K562 (cell line): ENCODE results near the gene ACER2. TPM values are rescaled to one million over a fixed set of nuclear protein-coding genes. Genes with fewer than 3 reads are reported as not detected.

Experiments
- ATAC-seq: fragments of 200-7000 bp; cut with Tn5 transposase; 3 replicates; pipeline ENCODE4 v1.9.1; 2020; ENCODE audit warnings: moderate library complexity
- BruUV-seq: library from RNA; stranded (reverse); fragments of 400-500 nt; replicated peaks from 2 replicates; lab custom pipeline; 2021; lab: Mats Ljungman, UMichigan
- CTCF ChIA-PET: fragments of 300-600 bp; formaldehyde crosslinking; extraction: SDS; loops from one replicate; lab custom pipeline; 2021; ENCODE audit warnings: low intra/inter-chr PET ratio; lab: Yijun Ruan, JAX
- POLR2A ChIA-PET: fragments of 300-600, 350-650 bp; sonication (Branson Sonifier 250); formaldehyde crosslinking; extraction: SDS; loops from one replicate; lab custom pipeline; 2021; ENCODE audit warnings: antibody characterized with exemption, inconsistent platforms; lab: Yijun Ruan, JAX
- DNase-seq, 4 experiments: peaks; one replicate each; pipeline versions ENCODE4 v3.0.0 to v3.0.0-alpha.2; 2011 to 2018; ENCODE audit warnings: low spot score in 3 of 4, mixed read lengths in 3 of 4; ENCODE audit errors: extremely low read depth in 1 of 4
- FAIRE-seq: peaks from 2 replicates; lab custom pipeline; 2011; peaks lifted over from hg19 to GRCh38; lab: Jason Lieb, UNC
- H2AFZ ChIP-seq: 2 replicates; pipeline ENCODE4 v1.6.0; 2011; ENCODE audit warnings: low read depth, low read length, control low read depth, inconsistent platforms
- H3K27ac ChIP-seq: fragments of 200-600 bp; 3 replicates; pipeline ENCODE4 v1.8.0; 2011; ENCODE audit warnings: low read depth, mild to moderate bottlenecking, control low read depth, inconsistent platforms, low read length, moderate library complexity, mixed read lengths; ENCODE audit errors: extremely low read depth
- H3K27me3 ChIP-seq, 2 experiments: fragments of 300-600 bp in 1 of 2; 2 replicates in 1 of 2; 3 replicates in 1 of 2; pipeline versions ENCODE4 v1.6.0 to v1.8.0; 2011; ENCODE audit warnings: inconsistent platforms in 2 of 2, low read length in 2 of 2, mild to moderate bottlenecking in 1 of 2, mixed read lengths in 1 of 2, moderate library complexity in 1 of 2; ENCODE audit not compliant: control insufficient read depth in 2 of 2, insufficient read depth in 2 of 2
- H3K36me3 ChIP-seq: fragments of 300-600 bp; 3 replicates; pipeline ENCODE4 v1.8.0; 2011; ENCODE audit warnings: mild to moderate bottlenecking, low read length, inconsistent platforms; ENCODE audit not compliant: control insufficient read depth, insufficient read depth
- H3K4me1 ChIP-seq, 2 experiments: fragments of 200-600 bp in 1 of 2; replicated peaks in 1 of 2; 2 replicates in 1 of 2; 3 replicates in 1 of 2; pipeline versions ENCODE4 v1.5.1 to v1.8.0; 2011; ENCODE audit warnings: inconsistent platforms in 2 of 2, low read length in 2 of 2, mild to moderate bottlenecking in 1 of 2, mixed read lengths in 1 of 2, moderate library complexity in 1 of 2; ENCODE audit not compliant: control insufficient read depth in 2 of 2, insufficient read depth in 2 of 2
- H3K4me2 ChIP-seq: 2 replicates; pipeline ENCODE4 v1.6.1; 2011; ENCODE audit warnings: low read length, control low read depth, inconsistent platforms, mixed read lengths; ENCODE audit not compliant: insufficient read depth
- H3K4me3 ChIP-seq: fragments of 200-600 bp; sonication (generic), shearing (Covaris generic); 2 replicates; pipeline ENCODE4 v1.5.1; 2016; ENCODE audit warnings: control low read depth, inconsistent platforms
- H3K79me2 ChIP-seq: fragments of 200-600 bp; 3 replicates; pipeline ENCODE4 v1.8.0; 2011; ENCODE audit warnings: low read length, inconsistent platforms; ENCODE audit not compliant: control insufficient read depth, insufficient read depth
- H3K9ac ChIP-seq, 2 experiments: 2 replicates each; pipeline versions ENCODE4 v1.6.0 to v1.6.1; 2011; ENCODE audit warnings: low read depth in 2 of 2, low read length in 2 of 2, control low read depth in 1 of 2, inconsistent platforms in 1 of 2, mild to moderate bottlenecking in 1 of 2, mixed read lengths in 1 of 2; ENCODE audit not compliant: insufficient read depth in 1 of 2
- H3K9me1 ChIP-seq: one replicate; pipeline ENCODE4 v1.6.0; 2011; ENCODE audit warnings: inconsistent platforms, mild to moderate bottlenecking, low read length, moderate library complexity; ENCODE audit not compliant: control insufficient read depth, insufficient read depth
- H3K9me3 ChIP-seq: replicated peaks from 2 replicates; pipeline ENCODE4 v1.5.1; 2011; ENCODE audit warnings: low read depth, low read length, inconsistent platforms; ENCODE audit not compliant: control insufficient read depth, insufficient read depth
- H4K20me1 ChIP-seq: replicated peaks from 2 replicates; pipeline ENCODE4 v1.6.1; 2011; ENCODE audit warnings: low read length, inconsistent platforms, mixed read lengths; ENCODE audit not compliant: control insufficient read depth, insufficient read depth
- C11orf30 ChIP-seq: fragments of 450-650 bp; IDR thresholded peaks from 2 replicates; pipeline ENCODE4 v1.6.1; 2016; ENCODE audit warnings: low read depth, mild to moderate bottlenecking
- CBX8 ChIP-seq: fragments of 200-600 bp; sonication (generic); IDR thresholded peaks from 2 replicates; pipeline ENCODE4 v1.6.1; 2012; ENCODE audit warnings: borderline replicate concordance, mixed run types, low read depth, mild to moderate bottlenecking, moderate library complexity, mixed read lengths, low read length, control low read depth, inconsistent platforms; ENCODE audit not compliant: poor library complexity, severe bottlenecking; ENCODE audit errors: extremely low read depth
- CREB5 ChIP-seq: fragments of 250-450 bp; sonication (Bioruptor Pico); IDR thresholded peaks from 2 replicates; pipeline ENCODE4 v1.5.0; 2020; ENCODE audit warnings: mild to moderate bottlenecking
- DACH1 ChIP-seq: fragments of 450-650 bp; IDR thresholded peaks from 2 replicates; pipeline ENCODE4 v1.6.1; 2018; ENCODE audit not compliant: partially characterized antibody
- DNMT1 ChIP-seq: fragments of 450-650 bp; IDR thresholded peaks from 2 replicates; pipeline ENCODE4 v1.6.1; 2016; ENCODE audit warnings: antibody characterized with exemption, mild to moderate bottlenecking
- GTF2F1 ChIP-seq: IDR thresholded peaks from 2 replicates; pipeline ENCODE4 v1.6.1; 2011; ENCODE audit warnings: low read depth, low read length, improper control_type of control experiment
- HDAC8 ChIP-seq: fragments of 450-650 bp; IDR thresholded peaks from 2 replicates; pipeline ENCODE4 v1.6.1; 2016; ENCODE audit warnings: mild to moderate bottlenecking, missing genetic modification characterization, moderate library complexity, missing compliant biosample characterization
- IFI16 ChIP-seq: fragments of 250-450 bp; sonication (Bioruptor Pico); IDR thresholded peaks from 2 replicates; pipeline ENCODE4 v2.1.2; 2022; ENCODE audit warnings: mild to moderate bottlenecking, inconsistent platforms
- MAFG ChIP-seq: fragments of 450-650 bp; conservative IDR thresholded peaks from 2 replicates; pipeline ENCODE4 v1.6.1; 2016; ENCODE audit warnings: missing genetic modification characterization, missing compliant biosample characterization
- PCBP1 ChIP-seq: fragments of 200-400 bp; formaldehyde crosslinking; IDR thresholded peaks from 2 replicates; pipeline ENCODE4 v1.6.1; 2018; ENCODE audit warnings: mild to moderate bottlenecking, low read depth, low read length; ENCODE audit not compliant: poor library complexity, severe bottlenecking
- SLC30A9 ChIP-seq: fragments of 250-450 bp; sonication (Bioruptor Pico); IDR thresholded peaks from 2 replicates; pipeline ENCODE4 v1.8.0; 2022; ENCODE audit warnings: mild to moderate bottlenecking, moderate library complexity
- ZFX ChIP-seq: sonication (generic); formaldehyde crosslinking; IDR thresholded peaks from 2 replicates; pipeline ENCODE4 v1.8.0; 2022; ENCODE audit warnings: mild to moderate bottlenecking, missing genetic modification reagents, moderate library complexity
- ZKSCAN3 ChIP-seq: fragments of 250-450 bp; sonication (Bioruptor Pico); IDR thresholded peaks from 2 replicates; pipeline ENCODE4 v1.4.0; 2020
- ZNF316 ChIP-seq: fragments of 450-650 bp; IDR thresholded peaks from 2 replicates; pipeline ENCODE4 v1.6.1; 2016
- ZNF347 ChIP-seq: fragments of 450-650 bp; formaldehyde crosslinking; IDR thresholded peaks from 2 replicates; pipeline ENCODE4 v1.4.0; 2020; ENCODE audit warnings: low read depth, mild to moderate bottlenecking, moderate library complexity
- ZNF780A ChIP-seq: fragments of 250-450 bp; sonication (Bioruptor Pico); IDR thresholded peaks from 2 replicates; pipeline ENCODE4 v1.5.0; 2021; ENCODE audit warnings: mild to moderate bottlenecking
- WGBS: fragments of 100-300 bp; shearing (Covaris generic); methylation state at CpG from one replicate; pipeline ENCODE4 v1.1.6; 2016; ENCODE audit warnings: low coverage, mixed read lengths; ENCODE audit not compliant: insufficient coverage; ENCODE audit errors: missing lambda C conversion rate; 5-methylcytosine and 5-hydroxymethylcytosine counted together
- in situ Hi-C: fragments of 300-500 bp; cut with MboI; formaldehyde crosslinking; loops from 4 replicates; pipeline ENCODE4 v1.15.0; 2018; ENCODE audit warnings: inconsistent platforms, mixed read lengths
- intact Hi-C: fragments of 100-400 bp; cut with micrococcal nuclease; formaldehyde crosslinking; loops from 2 replicates; pipeline ENCODE4 v1.14.2; 2022
- polyA plus RNA-seq, 8 experiments: library from polyadenylated mRNA; depleted of rRNA in 4 of 8; stranded (reverse) in 5 of 8; unstranded in 3 of 8; fragments of >200 nt; fragmentation: Nextera tagmentation in 2 of 8; fragmentation: Illumina TruSeq in 1 of 8; extraction: Ambion mirVana in 2 of 8; extraction: Trizol in 1 of 8; gene quantifications; 2 replicates each; pipeline versions ENCODE4 v1.2.1 to v1.2.3, GENCODE V29; 2011 to 2014; ENCODE audit warnings: inconsistent platforms in 1 of 8, missing spikeins in 1 of 8
- total RNA-seq, 7 experiments: library from RNA; depleted of rRNA in 6 of 7; stranded (reverse); fragments of >200 nt in 6 of 7; fragmentation: Illumina TruSeq in 2 of 7; extraction: Trizol in 2 of 7; gene quantifications; 2 replicates each; pipeline versions ENCODE4 v1.2.1 to v1.2.3, GENCODE V29; 2011 to 2021; ENCODE audit warnings: low replicate concordance in 1 of 7

The ACER2 gene
- total and polyA plus RNA-seq, 9 of the 15 experiments (the other 6 are each of a cell fraction or from before 2014, with no cell fraction given) = 0.17 to 4.6 (median 3.0) TPM

- Histone ChIP-seq H3K4me3 (no peak overlapping the region), H3K4me2 (no peak overlapping the region), H4K20me1 (no peaks in the 10 kb centered on the region), H3K9ac (no peak overlapping the region), H3K27ac (no peak overlapping the region), H3K79me2 (no peaks in the 10 kb centered on the region), H3K36me3 (no peaks in the 10 kb centered on the region; the same call in 2 of the 3 replicates), H3K9me3 (no peaks in the 10 kb centered on the region), H3K27me3 (no peaks in the 10 kb centered on the region), H2AFZ (no peak overlapping the region), H3K4me1 (no peaks in the 10 kb centered on the region), H3K9me1 (no peaks in the 10 kb centered on the region)
- TF ChIP-seq C11orf30 = peak; percentile 33; the same call in 1 of the 2 replicates
- peak; percentile 68 for TF ChIP-seq ZNF316
- no peak for TF ChIP-seq DNMT1
- TF ChIP-seq GTF2F1 = no peak
- peak; percentile 35; the same call in 1 of the 2 replicates for TF ChIP-seq MAFG (tag)
- DNase-seq (no peak), FAIRE-seq (no peak), ATAC-seq (no peak)
- CTCF ChIA-PET = no interaction called here
- POLR2A ChIA-PET = interaction anchor here (0.7 kb wide), 1 partner anchor 16 kb away, joined by 3 read pairs; no protein-coding TSS in a partner anchor
- 43% methylated on average over 4 of the region's 5 CpGs for WGBS
- BruUV-seq = no TSS peak
- in situ Hi-C loops (no loop called here), intact Hi-C loops (no loop called here)
Observed at GRCh38 chr9:19440823-19441580, 32.2 kb downstream of the ACER2 start.

GRCh38 chr9:19441730-19442129, 32.9 kb downstream of the ACER2 start:
- ATAC-seq = no peak
- no peaks in the 10 kb centered on the region for H3K79me2 ChIP-seq
- H3K9me3 ChIP-seq = no peaks in the 10 kb centered on the region
- POLR2A ChIA-PET = no interaction called here
- H3K27ac ChIP-seq = no peak overlapping the region
- no peaks in the 10 kb centered on the region for H4K20me1 ChIP-seq
- H3K9ac ChIP-seq = no peak overlapping the region
- 50% methylated on average over 4 of the region's 4 CpGs for WGBS
- no peaks in the 10 kb centered on the region for H3K9me1 ChIP-seq
- no peaks in the 10 kb centered on the region; the same call in 2 of the 3 replicates for H3K36me3 ChIP-seq
- no peak overlapping the region for H3K4me2 ChIP-seq
- H2AFZ ChIP-seq = no peak overlapping the region
- FAIRE-seq = no peak
- no TSS peak for BruUV-seq
- CTCF ChIA-PET = no interaction called here
- H3K27me3 ChIP-seq = no peaks in the 10 kb centered on the region
- no peak for DNase-seq
- intact Hi-C loops (no loop called here), in situ Hi-C loops (no loop called here)
- no peak overlapping the region for H3K4me3 ChIP-seq
- no peaks in the 10 kb centered on the region for H3K4me1 ChIP-seq
- TF ChIP-seq CREB5 (CRISPR knock-in tag) (no peak), CBX8 (no peak), SLC30A9 (CRISPR knock-in tag) (no peak), ZKSCAN3 (CRISPR knock-in tag) (no peak), ZNF347 (CRISPR knock-in tag) (no peak), ZNF780A (no peak), ZFX (no peak), IFI16 (CRISPR knock-in tag) (no peak), HDAC8 (no peak), DACH1 (no peak), PCBP1 (no peak)
